Osteocyte (in vitro differentiated cells): ENCODE results near the gene RFX3. TPM values are rescaled to one million over a fixed set of nuclear protein-coding genes. Genes with fewer than 3 reads are reported as not detected.

Source experiments
- DNase-seq: peaks from one replicate; pipeline ENCODE4 v3.0.0; 2021; ENCODE audit warnings: mixed read lengths; ENCODE audit not compliant: unreplicated experiment; ENCODE audit errors: extremely low spot score
- H3K27ac Mint-ChIP-seq: one replicate; pipeline ENCODE4 v1.8.0; 2021; ENCODE audit warnings: mild to moderate bottlenecking, mixed read lengths; ENCODE audit not compliant: unreplicated experiment
- H3K27me3 Mint-ChIP-seq: one replicate; pipeline ENCODE4 v1.8.0; 2021; ENCODE audit warnings: mixed read lengths; ENCODE audit not compliant: unreplicated experiment
- H3K36me3 Mint-ChIP-seq: one replicate; pipeline ENCODE4 v1.8.0; 2021; ENCODE audit warnings: mixed read lengths; ENCODE audit not compliant: unreplicated experiment
- H3K4me1 Mint-ChIP-seq: one replicate; pipeline ENCODE4 v1.8.0; 2021; ENCODE audit warnings: mixed read lengths; ENCODE audit not compliant: unreplicated experiment
- H3K4me3 Mint-ChIP-seq: one replicate; pipeline ENCODE4 v1.8.0; 2021; ENCODE audit warnings: mild to moderate bottlenecking, moderate library complexity, mixed read lengths; ENCODE audit not compliant: unreplicated experiment
- H3K9me3 Mint-ChIP-seq: one replicate; pipeline ENCODE4 v1.8.0; 2021; ENCODE audit warnings: mixed read lengths; ENCODE audit not compliant: unreplicated experiment
- total RNA-seq: library from RNA; stranded (reverse); gene quantifications from 2 replicates; pipeline ENCODE4 v1.2.1, GENCODE V29; 2021
- TF ChIP-seq, protein P1 (sequence below): fragments of 200-600 bp; sonication (generic); IDR thresholded peaks from 2 replicates; pipeline ENCODE4 v1.5.0; 2021; ENCODE audit warnings: antibody characterized with exemption, mild to moderate bottlenecking, moderate library complexity

The RFX3 gene
- total RNA-seq, 1 donor from 2014 or later = 10.0 TPM

DNA sequence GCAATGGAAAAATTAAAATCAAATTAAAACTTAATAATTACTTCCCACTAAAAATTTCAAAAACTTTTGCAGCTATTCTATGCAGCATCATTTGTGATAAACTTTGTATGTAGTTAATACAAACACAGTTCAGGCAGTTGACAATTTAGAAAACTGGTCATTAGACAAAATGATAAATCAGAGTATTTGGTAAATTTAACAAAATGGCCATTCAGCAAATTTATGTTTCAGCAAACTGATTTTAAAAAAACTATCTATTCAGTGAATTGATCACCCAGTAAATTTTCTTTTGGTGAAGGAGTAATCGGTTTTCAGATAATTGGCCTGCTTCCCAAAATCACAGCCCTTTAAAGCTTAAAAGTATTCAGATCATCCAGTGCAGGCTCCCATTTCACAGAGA, 116.3 kb downstream of the RFX3 start:
- Mint-ChIP-seq H3K36me3 (no peaks in the 10 kb centered on the region), H3K4me1 (no peaks in the 10 kb centered on the region), H3K4me3 (no peak overlapping the region), H3K9me3 (no peaks in the 10 kb centered on the region), H3K27ac (no peak overlapping the region), H3K27me3 (no peaks in the 10 kb centered on the region)
- DNase-seq = no peak
- TF ChIP-seq, protein P1, sequence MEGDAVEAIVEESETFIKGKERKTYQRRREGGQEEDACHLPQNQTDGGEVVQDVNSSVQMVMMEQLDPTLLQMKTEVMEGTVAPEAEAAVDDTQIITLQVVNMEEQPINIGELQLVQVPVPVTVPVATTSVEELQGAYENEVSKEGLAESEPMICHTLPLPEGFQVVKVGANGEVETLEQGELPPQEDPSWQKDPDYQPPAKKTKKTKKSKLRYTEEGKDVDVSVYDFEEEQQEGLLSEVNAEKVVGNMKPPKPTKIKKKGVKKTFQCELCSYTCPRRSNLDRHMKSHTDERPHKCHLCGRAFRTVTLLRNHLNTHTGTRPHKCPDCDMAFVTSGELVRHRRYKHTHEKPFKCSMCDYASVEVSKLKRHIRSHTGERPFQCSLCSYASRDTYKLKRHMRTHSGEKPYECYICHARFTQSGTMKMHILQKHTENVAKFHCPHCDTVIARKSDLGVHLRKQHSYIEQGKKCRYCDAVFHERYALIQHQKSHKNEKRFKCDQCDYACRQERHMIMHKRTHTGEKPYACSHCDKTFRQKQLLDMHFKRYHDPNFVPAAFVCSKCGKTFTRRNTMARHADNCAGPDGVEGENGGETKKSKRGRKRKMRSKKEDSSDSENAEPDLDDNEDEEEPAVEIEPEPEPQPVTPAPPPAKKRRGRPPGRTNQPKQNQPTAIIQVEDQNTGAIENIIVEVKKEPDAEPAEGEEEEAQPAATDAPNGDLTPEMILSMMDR = no peak

DNA sequence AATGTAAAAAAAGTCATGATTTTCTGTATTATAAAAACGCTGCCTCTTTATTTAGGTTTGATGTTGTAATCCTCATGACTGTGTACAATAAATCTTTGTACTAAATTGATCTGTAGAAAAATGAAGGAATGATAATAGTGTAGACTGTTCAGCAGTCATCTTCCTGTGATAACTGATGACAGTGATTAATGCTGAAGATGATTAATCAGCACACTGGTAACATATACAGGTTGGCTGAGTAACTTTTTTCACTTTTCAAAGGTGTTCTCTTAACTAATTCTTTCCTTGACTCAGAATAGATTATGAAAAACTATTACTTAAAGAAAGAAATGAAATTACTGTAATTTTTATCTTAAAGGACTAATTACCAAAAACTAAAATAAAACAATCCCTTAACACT, 122.5 kb downstream of the RFX3 start:
- Mint-ChIP-seq H3K27ac (no peak overlapping the region), H3K27me3 (no peaks in the 10 kb centered on the region), H3K9me3 (no peaks in the 10 kb centered on the region), H3K36me3 (no peaks in the 10 kb centered on the region), H3K4me3 (no peak overlapping the region), H3K4me1 (no peaks in the 10 kb centered on the region)
- TF ChIP-seq, protein P1 = no peak
- DNase-seq = no peak

DNA sequence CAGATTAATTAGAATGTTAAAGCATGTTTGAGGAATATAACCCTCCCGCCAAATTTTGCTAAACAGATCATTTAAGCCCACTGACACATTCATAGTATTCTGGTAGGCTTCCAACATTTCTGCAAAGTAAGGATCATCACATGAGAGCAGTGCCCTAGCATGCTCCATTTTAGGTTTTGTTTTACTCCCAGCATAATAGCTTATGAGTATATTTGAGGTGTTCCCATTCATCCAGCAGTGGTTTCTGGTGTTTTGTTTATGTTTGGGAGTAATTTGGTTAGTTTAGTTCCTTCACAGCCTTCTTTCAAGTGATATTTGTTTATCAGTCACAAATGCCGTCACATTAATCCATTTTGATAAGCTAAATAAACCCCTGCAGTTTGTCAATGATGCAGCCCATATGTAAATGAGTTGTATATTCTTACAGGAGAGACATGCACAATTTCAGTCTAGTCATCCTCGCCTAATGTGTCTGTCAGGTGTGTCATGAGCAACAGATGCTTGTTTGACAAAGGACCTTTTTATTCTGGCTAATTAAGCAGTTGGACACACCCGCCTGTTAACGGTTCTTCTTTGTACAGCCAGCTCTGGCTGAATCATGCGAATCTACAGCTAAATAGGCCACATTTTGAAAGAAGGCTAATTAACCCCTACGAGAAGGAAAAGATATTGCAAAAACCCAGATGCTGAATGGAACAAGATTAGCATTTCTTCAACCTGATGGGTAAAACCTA, 124.4 kb downstream of the RFX3 start:
- Mint-ChIP-seq H3K27ac (no peak overlapping the region), H3K4me1 (no peaks in the 10 kb centered on the region), H3K36me3 (no peaks in the 10 kb centered on the region), H3K9me3 (no peaks in the 10 kb centered on the region), H3K27me3 (no peaks in the 10 kb centered on the region), H3K4me3 (no peak overlapping the region)
- DNase-seq = no peak
- TF ChIP-seq, protein P1 = no peak

DNA sequence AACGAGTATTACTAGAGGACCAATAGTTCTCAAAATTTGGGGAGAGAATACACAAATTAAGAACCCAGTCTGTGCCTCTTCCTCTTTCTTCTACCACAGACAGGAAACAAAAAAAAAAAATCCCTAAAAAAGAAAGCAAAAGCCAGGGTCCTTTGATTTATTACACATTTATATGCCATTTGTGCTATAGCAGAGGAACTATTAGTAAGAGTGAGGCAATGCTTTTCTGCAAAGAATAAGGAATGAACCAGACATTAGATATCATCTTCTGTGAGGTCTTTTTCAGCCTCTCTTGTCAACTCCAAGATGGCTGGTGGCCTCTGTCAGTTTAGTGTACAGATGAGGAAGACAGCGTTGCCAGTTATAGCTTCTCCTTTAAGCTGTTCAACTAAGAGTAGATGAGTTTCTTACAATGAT, 127.6 kb downstream of the RFX3 start:
- H3K4me3 Mint-ChIP-seq = no peak overlapping the region
- TF ChIP-seq, protein P1 = no peak
- peaks cover 7% of the 10 kb centered on the region for H3K36me3 Mint-ChIP-seq
- H3K27ac Mint-ChIP-seq = no peak overlapping the region
- H3K4me1 Mint-ChIP-seq = no peaks in the 10 kb centered on the region
- DNase-seq = no peak
- no peaks in the 10 kb centered on the region for H3K9me3 Mint-ChIP-seq
- H3K27me3 Mint-ChIP-seq = no peaks in the 10 kb centered on the region

DNA sequence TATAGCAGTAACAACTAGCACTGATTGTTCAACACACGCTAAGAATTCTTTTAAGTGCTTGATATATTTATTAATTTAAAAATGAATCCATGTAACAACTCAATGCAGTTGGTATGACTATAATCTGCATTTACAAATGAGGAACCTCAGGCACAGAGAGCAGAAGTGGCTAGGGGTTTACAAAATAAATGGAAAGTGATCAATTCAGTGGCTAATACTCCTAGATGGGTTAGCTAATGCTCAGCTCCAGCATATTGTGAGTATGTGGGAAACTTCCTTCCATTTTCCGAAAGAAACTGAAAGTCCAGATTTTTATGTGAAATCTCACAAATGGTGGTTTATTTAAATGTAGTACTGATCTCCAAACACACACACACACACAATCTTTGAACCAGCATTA, 128.0 kb downstream of the RFX3 start:
- no peaks in the 10 kb centered on the region for H3K9me3 Mint-ChIP-seq
- peaks cover 7% of the 10 kb centered on the region for H3K36me3 Mint-ChIP-seq
- H3K4me3 Mint-ChIP-seq = no peak overlapping the region
- no peak overlapping the region for H3K27ac Mint-ChIP-seq
- H3K4me1 Mint-ChIP-seq = no peaks in the 10 kb centered on the region
- no peak for DNase-seq
- TF ChIP-seq, protein P1 = no peak
- H3K27me3 Mint-ChIP-seq = no peaks in the 10 kb centered on the region
